ENCODE data around the gene TNFAIP8L1. TPM values are rescaled to one million over a fixed set of nuclear protein-coding genes. Genes with fewer than 3 reads are reported as not detected.

The TNFAIP8L1 gene
- total RNA-seq, 1 donor, result 19.4 TPM

- no peak for DNase-seq (ENCODE audit: low read depth in 2 of 3, low spot score in 2 of 3)
Measured at GRCh38 chr19:4699826-4700692, 60.7 kb downstream of the TNFAIP8L1 start.

- DNase-seq (ENCODE audit: low read depth in 2 of 3, low spot score in 2 of 3), result no peak
Measured at GRCh38 chr19:4700693-4700970, 61.3 kb downstream of the TNFAIP8L1 start.

GRCh38 chr19:4701557-4701956 lies 62.2 kb downstream of the TNFAIP8L1 start:
- DNase-seq (ENCODE audit: low read depth in 2 of 3, low spot score in 2 of 3), result no peak

- DNase-seq (ENCODE audit: low read depth in 2 of 3, low spot score in 2 of 3), result no peak
Measured at GRCh38 chr19:4702764-4703163, 63.4 kb downstream of the TNFAIP8L1 start.

GRCh38 chr19:4703671-4704316 lies 64.5 kb downstream of the TNFAIP8L1 start:
- no peak for DNase-seq (ENCODE audit: low read depth in 2 of 3, low spot score in 2 of 3)

GRCh38 chr19:4704317-4704673 lies 65.0 kb downstream of the TNFAIP8L1 start:
- DNase-seq (ENCODE audit: low read depth in 2 of 3, low spot score in 2 of 3), result no peak

Other genes with a start within 250 kb of the TNFAIP8L1 start
- 25.9 TPM for gene SH3GL1, start 239.0 kb upstream of the TNFAIP8L1 start, total RNA-seq
- 35.3 TPM for gene CHAF1A, start 236.9 kb upstream of the TNFAIP8L1 start, total RNA-seq
- 69.7 TPM for gene UBXN6, start 181.7 kb upstream of the TNFAIP8L1 start, total RNA-seq
- gene HDGFL2, start 167.2 kb upstream of the TNFAIP8L1 start, total RNA-seq, result 30.2 TPM
- gene PLIN4, start 121.0 kb upstream of the TNFAIP8L1 start, total RNA-seq, result under 0.01 TPM
- gene PLIN5, start 104.3 kb upstream of the TNFAIP8L1 start, total RNA-seq, result 0.27 TPM
- gene LRG1, start 99.5 kb upstream of the TNFAIP8L1 start, total RNA-seq, result 0.54 TPM
- 0.27 TPM for gene SEMA6B, start 79.8 kb upstream of the TNFAIP8L1 start, total RNA-seq
- 87.8 TPM for gene MYDGF, start 30.8 kb downstream of the TNFAIP8L1 start, total RNA-seq
- gene DPP9, start 84.3 kb downstream of the TNFAIP8L1 start, total RNA-seq, result 42.0 TPM
- 21.0 TPM for gene FEM1A, start 152.2 kb downstream of the TNFAIP8L1 start, total RNA-seq
- gene TICAM1, start 192.2 kb downstream of the TNFAIP8L1 start, total RNA-seq, result 7.8 TPM
- 196 TPM for gene PLIN3, start 228.2 kb downstream of the TNFAIP8L1 start, total RNA-seq